SW 1271 (cell line): Measurements from ENCODE around the gene CPNE8.

Source experiments
- DNase-seq, 2 experiments: peaks; one replicate each; lab custom pipeline; 2025; lab: John Stamatoyannopoulos, UW

CPNE8 gene

GRCh38 chr12:38905480-38906351, at the start of gene CPNE8:
TSS of gene CPNE8 (minus strand) at chr12:38905591. CDS start at chr12:38905534, 57 bp downstream.
- peak; percentile 52 to 73 for DNase-seq

GRCh38 chr12:38954238-38954873, 49.0 kb upstream of the CPNE8 start:
- no peak for DNase-seq

GRCh38 chr12:38949363-38949762, 44.0 kb upstream of the CPNE8 start:
- no peak for DNase-seq

GRCh38 chr12:38934686-38935085, 29.3 kb upstream of the CPNE8 start:
- DNase-seq = no peak

- no peak for DNase-seq
These were observed 28.7 kb upstream of the CPNE8 start for GRCh38 chr12:38934078-38934584.

GRCh38 chr12:38932320-38932719, 26.9 kb upstream of the CPNE8 start:
- no peak for DNase-seq

- DNase-seq = no peak
These were observed 26.1 kb upstream of the CPNE8 start for GRCh38 chr12:38931461-38931860.

GRCh38 chr12:38930990-38931389, 25.6 kb upstream of the CPNE8 start:
- no peak for DNase-seq

GRCh38 chr12:38926501-38926900, 21.1 kb upstream of the CPNE8 start:
- no peak for DNase-seq

- peak; percentile 1 to 58 for DNase-seq
These were observed 15.8 kb upstream of the CPNE8 start for GRCh38 chr12:38921025-38921677.

- DNase-seq = no peak
These were observed 13.8 kb upstream of the CPNE8 start for GRCh38 chr12:38919191-38919590.

GRCh38 chr12:38915429-38916182, 10.2 kb upstream of the CPNE8 start:
- no peak for DNase-seq

GRCh38 chr12:38912116-38912515, 6.7 kb upstream of the CPNE8 start:
- no peak for DNase-seq

- no peak for DNase-seq
These were observed 6.2 kb upstream of the CPNE8 start for GRCh38 chr12:38911611-38912010.

GRCh38 chr12:38907201-38907923, 2.0 kb upstream of the CPNE8 start:
- DNase-seq = no peak

- DNase-seq = peak; percentile 55 to 86
These were observed 1.2 kb upstream of the CPNE8 start for GRCh38 chr12:38906482-38907200.

- peak; percentile 58 to 94 for DNase-seq
These were observed 583 bp downstream of the CPNE8 start for GRCh38 chr12:38904537-38905479.

- no peak for DNase-seq
These were observed 1.8 kb downstream of the CPNE8 start for GRCh38 chr12:38903596-38903995.

GRCh38 chr12:38898001-38898684, 7.2 kb downstream of the CPNE8 start:
- no peak for DNase-seq
